Neural cell (in vitro differentiated cells): ENCODE results near the gene KCTD19. TPM values are rescaled to one million over a fixed set of nuclear protein-coding genes. Genes with fewer than 3 reads are reported as not detected.

Source experiments
- H2AFZ ChIP-seq: fragments of 200-600, 300-800 bp; sonication (generic), shearing (Covaris generic); 2 replicates; pipeline ENCODE4 v1.6.0; 2014; ENCODE audit warnings: low read depth, mild to moderate bottlenecking, antibody characterized with exemption, low read length, moderate library complexity
- H3F3A ChIP-seq: fragments of 200-600 bp; shearing (Covaris generic); 2 replicates; pipeline ENCODE4 v1.6.1; 2016; ENCODE audit warnings: mild to moderate bottlenecking, moderate library complexity, mixed read lengths, antibody characterized with exemption, low read length; ENCODE audit not compliant: insufficient read depth, poor library complexity, severe bottlenecking
- H3K27ac ChIP-seq: fragments of 200-600, 300-800 bp; sonication (generic), shearing (Covaris generic); 2 replicates; pipeline ENCODE4 v1.5.1; 2014; ENCODE audit warnings: mild to moderate bottlenecking, low read length, moderate library complexity
- H3K27me3 ChIP-seq: fragments of 300-800, 200-600 bp; sonication (generic), shearing (Covaris generic); 2 replicates; pipeline ENCODE4 v1.6.0; 2014; ENCODE audit warnings: mild to moderate bottlenecking, low read depth, low read length, moderate library complexity; ENCODE audit not compliant: insufficient read depth
- H3K36me3 ChIP-seq: fragments of 300-800, 200-600 bp; sonication (generic), shearing (Covaris generic); 2 replicates; pipeline ENCODE4 v1.5.1; 2014; ENCODE audit warnings: mild to moderate bottlenecking, antibody characterized with exemption, low read length, moderate library complexity; ENCODE audit not compliant: insufficient read depth
- H3K4me2 ChIP-seq: fragments of 300-800, 200-600 bp; sonication (generic), shearing (Covaris generic); 2 replicates; pipeline ENCODE4 v1.6.0; 2014; ENCODE audit warnings: mild to moderate bottlenecking, low read length
- H3K4me3 ChIP-seq: fragments of 300-800, 200-600 bp; sonication (generic), shearing (Covaris generic); 2 replicates; pipeline ENCODE4 v1.5.1; 2014; ENCODE audit warnings: mild to moderate bottlenecking, low read length, moderate library complexity
- H3K79me2 ChIP-seq: fragments of 200-600 bp; shearing (Covaris generic); replicated peaks from 2 replicates; pipeline ENCODE4 v1.6.0; 2014; ENCODE audit warnings: mild to moderate bottlenecking, low read length, moderate library complexity; ENCODE audit not compliant: insufficient read depth
- H3K9ac ChIP-seq: fragments of 300-800, 200-600 bp; sonication (generic), shearing (Covaris generic); 2 replicates; pipeline ENCODE4 v1.6.1; 2016; ENCODE audit warnings: mild to moderate bottlenecking, low read length, mixed read lengths
- H3K9me2 ChIP-seq: fragments of 200-600 bp; shearing (Covaris generic); 2 replicates; pipeline ENCODE4 v1.6.1; 2016; ENCODE audit warnings: mild to moderate bottlenecking, low read length, mixed read lengths; ENCODE audit not compliant: insufficient read depth
- H3K9me3 ChIP-seq: fragments of 200-600, 300-800 bp; sonication (generic), shearing (Covaris generic); 2 replicates; pipeline ENCODE4 v1.6.1; 2016; ENCODE audit warnings: mild to moderate bottlenecking, mixed run types, low read length, moderate library complexity, mixed read lengths
- H4K20me1 ChIP-seq: fragments of 200-600 bp; shearing (Covaris generic); 2 replicates; pipeline ENCODE4 v1.6.1; 2016; ENCODE audit warnings: mild to moderate bottlenecking, mixed run types; ENCODE audit not compliant: insufficient read depth
- CTCF ChIP-seq: fragments of 450-650 bp; IDR thresholded peaks from 2 replicates; pipeline ENCODE4 v1.5.1; 2014; ENCODE audit warnings: antibody characterized with exemption, mild to moderate bottlenecking, moderate library complexity; ENCODE audit not compliant: poor library complexity, severe bottlenecking
- EP300 ChIP-seq: fragments of 450-650 bp; conservative IDR thresholded peaks from 2 replicates; pipeline ENCODE4 v1.6.1; 2014; ENCODE audit warnings: antibody characterized with exemption, mild to moderate bottlenecking, moderate library complexity; ENCODE audit not compliant: poor library complexity, severe bottlenecking
- EZH2 ChIP-seq: fragments of 200-600, 300-800 bp; shearing (Covaris generic), sonication (generic); IDR thresholded peaks from 2 replicates; pipeline ENCODE4 v1.6.1; 2014; ENCODE audit warnings: antibody characterized with exemption, low read length, borderline replicate concordance, mild to moderate bottlenecking; ENCODE audit not compliant: insufficient read depth, poor library complexity, severe bottlenecking
- MXI1 ChIP-seq: fragments of 450-650 bp; conservative IDR thresholded peaks from 2 replicates; pipeline ENCODE4 v1.6.1; 2014; ENCODE audit warnings: antibody characterized with exemption, mild to moderate bottlenecking; ENCODE audit not compliant: poor library complexity, severe bottlenecking
- POLR2AphosphoS5 ChIP-seq: IDR thresholded peaks from 2 replicates; pipeline ENCODE4 v1.6.1; 2012
- RAD21 ChIP-seq: fragments of 450-650 bp; conservative IDR thresholded peaks from 2 replicates; pipeline ENCODE4 v1.6.1; 2014; ENCODE audit warnings: antibody characterized with exemption, mild to moderate bottlenecking, moderate library complexity
- SMC3 ChIP-seq: fragments of 450-650 bp; conservative IDR thresholded peaks from 2 replicates; pipeline ENCODE4 v1.6.1; 2014; ENCODE audit warnings: antibody characterized with exemption, mild to moderate bottlenecking, moderate library complexity; ENCODE audit not compliant: poor library complexity
- TAF1 ChIP-seq: IDR thresholded peaks from 2 replicates; pipeline ENCODE4 v1.6.1; 2012; ENCODE audit warnings: low read depth
- polyA plus RNA-seq: library from polyadenylated mRNA; depleted of rRNA; stranded (reverse); fragments of >200 nt; gene quantifications from 2 replicates; pipeline ENCODE4 v1.2.3, GENCODE V29; 2014
- TF ChIP-seq, protein P1 (sequence below): IDR thresholded peaks from 2 replicates; pipeline ENCODE4 v1.6.1; 2012; ENCODE audit warnings: borderline replicate concordance

The KCTD19 gene
- polyA plus RNA-seq, 1 donor from 2014 or later: 0.45 TPM

- Histone ChIP-seq H3K27me3 (no peaks in the 10 kb centered on the region), H3F3A (no peaks in the 10 kb centered on the region), H3K4me2 (no peak overlapping the region), H2AFZ (no peak overlapping the region), H3K79me2 (no peaks in the 10 kb centered on the region), H3K9ac (no peak overlapping the region), H4K20me1 (no peaks in the 10 kb centered on the region), H3K9me2 (no peaks in the 10 kb centered on the region), H3K9me3 (no peaks in the 10 kb centered on the region), H3K4me3 (no peak overlapping the region), H3K27ac (no peak overlapping the region), H3K36me3 (no peaks in the 10 kb centered on the region)
- TF ChIP-seq CTCF: peak; percentile 44
- TF ChIP-seq SMC3: peak; percentile 31
- no peak for TF ChIP-seq RAD21
These were observed 41.6 kb downstream of the KCTD19 start for GRCh38 chr16:67284699-67285646.

DNA sequence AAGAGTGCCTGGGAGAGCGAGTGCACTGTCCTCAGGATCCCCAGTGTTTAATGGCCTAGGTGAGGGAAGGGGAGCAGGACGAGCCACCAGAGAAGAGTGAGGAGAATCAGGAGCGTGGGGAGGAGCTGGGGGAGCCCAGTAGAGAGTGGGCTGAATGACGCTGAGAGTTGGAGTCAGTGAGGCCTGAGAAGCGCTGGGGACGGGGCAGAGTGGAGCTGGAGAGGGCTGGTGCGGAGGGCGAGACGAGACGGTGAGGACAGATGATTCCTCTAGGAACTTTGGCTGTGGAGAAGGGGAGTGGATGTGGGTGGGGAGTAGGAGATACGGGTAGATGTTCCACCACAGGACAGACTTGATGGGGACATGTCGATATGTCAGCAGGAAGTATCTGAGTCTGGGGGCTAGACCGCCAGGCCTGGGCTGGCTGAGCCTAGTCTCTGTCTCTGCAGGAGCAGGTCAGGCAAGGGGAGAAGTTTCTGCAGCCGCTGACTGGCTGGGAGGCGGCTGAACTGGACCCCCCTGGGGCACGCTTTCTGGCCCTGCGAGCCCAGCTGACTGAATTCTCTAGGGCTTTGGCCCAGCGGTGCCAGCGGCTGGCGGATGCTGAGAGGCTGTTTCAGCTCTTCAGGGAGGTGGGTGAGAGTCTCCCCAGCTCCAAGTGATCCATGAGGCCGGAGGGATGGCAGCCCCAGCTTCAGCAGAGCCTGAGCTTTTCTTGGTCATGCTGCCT is 42.5 kb downstream of the KCTD19 start:
- H3K4me2 ChIP-seq: no peak overlapping the region
- no peak overlapping the region for H3K27ac ChIP-seq
- TF ChIP-seq EP300 (no peak), MXI1 (no peak), TAF1 (no peak), EZH2 (no peak), CTCF (no peak), SMC3 (no peak), RAD21 (no peak), POLR2AphosphoS5 (no peak)
- TF ChIP-seq, protein P1, sequence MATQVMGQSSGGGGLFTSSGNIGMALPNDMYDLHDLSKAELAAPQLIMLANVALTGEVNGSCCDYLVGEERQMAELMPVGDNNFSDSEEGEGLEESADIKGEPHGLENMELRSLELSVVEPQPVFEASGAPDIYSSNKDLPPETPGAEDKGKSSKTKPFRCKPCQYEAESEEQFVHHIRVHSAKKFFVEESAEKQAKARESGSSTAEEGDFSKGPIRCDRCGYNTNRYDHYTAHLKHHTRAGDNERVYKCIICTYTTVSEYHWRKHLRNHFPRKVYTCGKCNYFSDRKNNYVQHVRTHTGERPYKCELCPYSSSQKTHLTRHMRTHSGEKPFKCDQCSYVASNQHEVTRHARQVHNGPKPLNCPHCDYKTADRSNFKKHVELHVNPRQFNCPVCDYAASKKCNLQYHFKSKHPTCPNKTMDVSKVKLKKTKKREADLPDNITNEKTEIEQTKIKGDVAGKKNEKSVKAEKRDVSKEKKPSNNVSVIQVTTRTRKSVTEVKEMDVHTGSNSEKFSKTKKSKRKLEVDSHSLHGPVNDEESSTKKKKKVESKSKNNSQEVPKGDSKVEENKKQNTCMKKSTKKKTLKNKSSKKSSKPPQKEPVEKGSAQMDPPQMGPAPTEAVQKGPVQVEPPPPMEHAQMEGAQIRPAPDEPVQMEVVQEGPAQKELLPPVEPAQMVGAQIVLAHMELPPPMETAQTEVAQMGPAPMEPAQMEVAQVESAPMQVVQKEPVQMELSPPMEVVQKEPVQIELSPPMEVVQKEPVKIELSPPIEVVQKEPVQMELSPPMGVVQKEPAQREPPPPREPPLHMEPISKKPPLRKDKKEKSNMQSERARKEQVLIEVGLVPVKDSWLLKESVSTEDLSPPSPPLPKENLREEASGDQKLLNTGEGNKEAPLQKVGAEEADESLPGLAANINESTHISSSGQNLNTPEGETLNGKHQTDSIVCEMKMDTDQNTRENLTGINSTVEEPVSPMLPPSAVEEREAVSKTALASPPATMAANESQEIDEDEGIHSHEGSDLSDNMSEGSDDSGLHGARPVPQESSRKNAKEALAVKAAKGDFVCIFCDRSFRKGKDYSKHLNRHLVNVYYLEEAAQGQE: no peak
- H3K9ac ChIP-seq: no peak overlapping the region
- H3K9me3 ChIP-seq: no peaks in the 10 kb centered on the region
- H3K27me3 ChIP-seq: no peaks in the 10 kb centered on the region
- no peaks in the 10 kb centered on the region for H3K36me3 ChIP-seq
- no peaks in the 10 kb centered on the region for H4K20me1 ChIP-seq
- H3K79me2 ChIP-seq: no peaks in the 10 kb centered on the region
- H3F3A ChIP-seq: no peaks in the 10 kb centered on the region
- H3K9me2 ChIP-seq: no peaks in the 10 kb centered on the region
- H2AFZ ChIP-seq: no peak overlapping the region
- no peak overlapping the region for H3K4me3 ChIP-seq
